Measurements from ENCODE around the gene SENP6.
A peak's percentile ranks its signal among the peaks of the same experiment; 100 is the strongest.
"Not testable (repeated sequence)": the region's sequence is repeated elsewhere in the genome, so short reads cannot be mapped to it uniquely, and the experiment has no call there.

The SENP6 gene

GRCh38 chr6:75596380-75596779 is 5.3 kb upstream of the SENP6 start:
- not testable (repeated sequence) for H3K4me3 Mint-ChIP-seq; H3K27me3 Mint-ChIP-seq; H3K36me3 Mint-ChIP-seq (ENCODE audit: low read depth); H3K9me3 Mint-ChIP-seq; H3K27ac Mint-ChIP-seq
- H3K4me1 Mint-ChIP-seq (ENCODE audit: low read depth) = peaks cover 34% of the 10 kb centered on the region

GRCh38 chr6:75600768-75601167 is 912 bp upstream of the SENP6 start:
- Mint-ChIP-seq H3K4me1 (ENCODE audit: low read depth) (peaks cover 57% of the 10 kb centered on the region), H3K27me3 (no peaks in the 10 kb centered on the region), H3K36me3 (ENCODE audit: low read depth) (peaks cover 17% of the 10 kb centered on the region), H3K27ac (peak overlapping the region; percentile 98), H3K9me3 (no peaks in the 10 kb centered on the region), H3K4me3 (peak overlapping the region; percentile 92)

GRCh38 chr6:75602246-75603105 is 796 bp downstream of the SENP6 start:
- Mint-ChIP-seq H3K4me3 (peak overlapping the region; percentile 92), H3K27me3 (no peaks in the 10 kb centered on the region), H3K27ac (peak overlapping the region; percentile 97), H3K4me1 (ENCODE audit: low read depth) (peaks cover 73% of the 10 kb centered on the region), H3K9me3 (no peaks in the 10 kb centered on the region), H3K36me3 (ENCODE audit: low read depth) (peaks cover 17% of the 10 kb centered on the region)

GRCh38 chr6:75603106-75603420 is 1.4 kb downstream of the SENP6 start:
- peaks cover 17% of the 10 kb centered on the region for H3K36me3 Mint-ChIP-seq (ENCODE audit: low read depth)
- no peaks in the 10 kb centered on the region for H3K9me3 Mint-ChIP-seq
- peak overlapping the region; percentile 97 for H3K27ac Mint-ChIP-seq
- H3K4me1 Mint-ChIP-seq (ENCODE audit: low read depth) = peaks cover 73% of the 10 kb centered on the region
- H3K27me3 Mint-ChIP-seq = no peaks in the 10 kb centered on the region
- peak overlapping the region; percentile 92 for H3K4me3 Mint-ChIP-seq

- H3K27me3 Mint-ChIP-seq = no peaks in the 10 kb centered on the region
- peaks cover 73% of the 10 kb centered on the region for H3K4me1 Mint-ChIP-seq (ENCODE audit: low read depth)
- no peaks in the 10 kb centered on the region for H3K9me3 Mint-ChIP-seq
- peak overlapping the region; percentile 22 for H3K27ac Mint-ChIP-seq
- H3K4me3 Mint-ChIP-seq = peak overlapping the region; percentile 92
- H3K36me3 Mint-ChIP-seq (ENCODE audit: low read depth) = peaks cover 17% of the 10 kb centered on the region
Measured at GRCh38 chr6:75604294-75604693, 2.6 kb downstream of the SENP6 start.

- Mint-ChIP-seq H3K27me3 (no peaks in the 10 kb centered on the region), H3K27ac (no peak overlapping the region), H3K36me3 (ENCODE audit: low read depth) (peaks cover 20% of the 10 kb centered on the region), H3K9me3 (no peaks in the 10 kb centered on the region), H3K4me3 (no peak overlapping the region), H3K4me1 (ENCODE audit: low read depth) (peaks cover 76% of the 10 kb centered on the region)
Measured at GRCh38 chr6:75605635-75606034, 4.0 kb downstream of the SENP6 start.

GRCh38 chr6:75608304-75608703 is 6.6 kb downstream of the SENP6 start:
- H3K4me1 Mint-ChIP-seq (ENCODE audit: low read depth) = peaks cover 94% of the 10 kb centered on the region
- H3K4me3 Mint-ChIP-seq = no peak overlapping the region
- no peaks in the 10 kb centered on the region for H3K27me3 Mint-ChIP-seq
- H3K36me3 Mint-ChIP-seq (ENCODE audit: low read depth) = peaks cover 17% of the 10 kb centered on the region
- H3K27ac Mint-ChIP-seq = peak overlapping the region; percentile 59
- H3K9me3 Mint-ChIP-seq = no peaks in the 10 kb centered on the region

GRCh38 chr6:75608956-75609533 is 7.4 kb downstream of the SENP6 start:
- H3K27me3 Mint-ChIP-seq = no peaks in the 10 kb centered on the region
- peaks cover 94% of the 10 kb centered on the region for H3K4me1 Mint-ChIP-seq (ENCODE audit: low read depth)
- no peaks in the 10 kb centered on the region for H3K9me3 Mint-ChIP-seq
- H3K36me3 Mint-ChIP-seq (ENCODE audit: low read depth) = peaks cover 18% of the 10 kb centered on the region
- peak overlapping the region; percentile 77 for H3K27ac Mint-ChIP-seq
- H3K4me3 Mint-ChIP-seq = peak overlapping the region; percentile 7

GRCh38 chr6:75609639-75610590 is 8.2 kb downstream of the SENP6 start:
- peaks cover 99% of the 10 kb centered on the region for H3K4me1 Mint-ChIP-seq (ENCODE audit: low read depth)
- peak overlapping the region; percentile 77 for H3K27ac Mint-ChIP-seq
- no peaks in the 10 kb centered on the region for H3K9me3 Mint-ChIP-seq
- peaks cover 18% of the 10 kb centered on the region for H3K36me3 Mint-ChIP-seq (ENCODE audit: low read depth)
- no peaks in the 10 kb centered on the region for H3K27me3 Mint-ChIP-seq
- no peak overlapping the region for H3K4me3 Mint-ChIP-seq

GRCh38 chr6:75611011-75611701 is 9.5 kb downstream of the SENP6 start:
- Mint-ChIP-seq H3K36me3 (ENCODE audit: low read depth) (peaks cover 21% of the 10 kb centered on the region), H3K4me1 (ENCODE audit: low read depth) (peaks cover 98% of the 10 kb centered on the region), H3K4me3 (peak overlapping the region; percentile 72), H3K27me3 (no peaks in the 10 kb centered on the region), H3K9me3 (no peaks in the 10 kb centered on the region), H3K27ac (peak overlapping the region; percentile 93)

- peak overlapping the region; percentile 93 for H3K27ac Mint-ChIP-seq
- no peaks in the 10 kb centered on the region for H3K9me3 Mint-ChIP-seq
- H3K4me3 Mint-ChIP-seq = peak overlapping the region; percentile 72
- H3K27me3 Mint-ChIP-seq = no peaks in the 10 kb centered on the region
- peaks cover 21% of the 10 kb centered on the region for H3K36me3 Mint-ChIP-seq (ENCODE audit: low read depth)
- peaks cover 93% of the 10 kb centered on the region for H3K4me1 Mint-ChIP-seq (ENCODE audit: low read depth)
Measured at GRCh38 chr6:75611702-75612375, 10.2 kb downstream of the SENP6 start.

GRCh38 chr6:75612434-75612833 is 10.8 kb downstream of the SENP6 start:
- Mint-ChIP-seq H3K4me1 (ENCODE audit: low read depth) (peaks cover 91% of the 10 kb centered on the region), H3K27me3 (no peaks in the 10 kb centered on the region), H3K27ac (peak overlapping the region; percentile 93), H3K36me3 (ENCODE audit: low read depth) (peaks cover 22% of the 10 kb centered on the region), H3K9me3 (no peaks in the 10 kb centered on the region), H3K4me3 (peak overlapping the region; percentile 72)

GRCh38 chr6:75613056-75613501 is 11.4 kb downstream of the SENP6 start:
- Mint-ChIP-seq H3K4me1 (ENCODE audit: low read depth) (peaks cover 91% of the 10 kb centered on the region), H3K36me3 (ENCODE audit: low read depth) (peaks cover 27% of the 10 kb centered on the region), H3K27me3 (no peaks in the 10 kb centered on the region), H3K4me3 (peak overlapping the region; percentile 72), H3K9me3 (no peaks in the 10 kb centered on the region), H3K27ac (peak overlapping the region; percentile 93)

GRCh38 chr6:75618437-75618836 is 16.8 kb downstream of the SENP6 start:
- no peak overlapping the region for H3K4me3 Mint-ChIP-seq
- H3K4me1 Mint-ChIP-seq (ENCODE audit: low read depth) = peaks cover 79% of the 10 kb centered on the region
- H3K9me3 Mint-ChIP-seq = no peaks in the 10 kb centered on the region
- H3K27ac Mint-ChIP-seq = no peak overlapping the region
- peaks cover 50% of the 10 kb centered on the region for H3K36me3 Mint-ChIP-seq (ENCODE audit: low read depth)
- no peaks in the 10 kb centered on the region for H3K27me3 Mint-ChIP-seq

Measured in stimulated activated naive CD8-positive, alpha-beta T cell treated with anti-CD3 and anti-CD28 coated beads, Interleukin-15, Interleukin-2, amounts not matched to agents 100 ng/mL and 50 ng/mL, for 24 hours (primary cell).